GM19438 (cell line): ENCODE results near the gene FOXA2.

Source experiments
- ATAC-seq: cut with Tn5 transposase; IDR thresholded peaks from one replicate; pipeline ENCODE4 v1.9.1; 2021; ENCODE audit warnings: low read depth; ENCODE audit not compliant: unreplicated experiment

The FOXA2 gene

DNA sequence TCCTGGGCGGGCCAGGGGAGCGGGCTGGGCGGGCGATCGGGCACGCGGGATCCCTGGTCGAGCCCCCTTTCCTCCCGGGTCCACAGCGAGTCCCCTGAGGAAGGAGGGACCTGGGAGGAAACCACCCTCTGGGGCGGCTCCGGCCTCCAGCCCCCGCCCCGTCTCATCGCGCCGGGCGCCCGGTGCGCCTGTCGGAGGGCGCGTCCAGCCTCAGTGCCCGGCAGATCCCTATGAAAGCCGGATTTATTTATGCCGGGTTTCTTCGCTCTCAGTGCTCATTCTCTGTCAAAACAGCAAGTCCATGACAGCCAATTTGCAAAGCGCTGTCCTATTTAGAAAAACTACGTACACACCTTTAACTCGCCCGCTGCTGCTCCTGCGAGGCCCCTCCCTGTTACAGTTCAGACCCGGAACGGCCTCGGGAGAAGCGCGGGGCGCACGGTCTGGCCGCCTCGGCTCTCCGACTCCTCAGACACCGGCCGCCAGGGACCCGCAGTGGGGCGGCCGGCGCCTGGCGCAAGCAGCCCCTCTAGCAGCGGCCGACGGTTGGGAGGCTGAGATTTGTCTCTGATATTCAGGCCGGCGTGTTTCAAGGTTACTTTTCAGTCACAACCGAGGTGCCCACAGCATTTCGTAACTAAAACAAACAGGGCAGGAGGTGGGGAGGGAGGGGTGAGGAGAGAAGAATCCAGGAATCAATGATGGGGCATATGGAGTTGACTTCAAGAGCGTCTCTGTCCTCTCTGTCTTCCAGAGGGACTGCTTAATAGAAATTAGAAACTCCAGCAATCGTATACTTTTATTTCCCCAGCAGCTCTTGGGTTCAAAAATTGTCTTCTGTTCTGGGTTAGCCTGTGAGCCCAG, 782 bp upstream of the FOXA2 start:
- ATAC-seq, result no peak

DNA sequence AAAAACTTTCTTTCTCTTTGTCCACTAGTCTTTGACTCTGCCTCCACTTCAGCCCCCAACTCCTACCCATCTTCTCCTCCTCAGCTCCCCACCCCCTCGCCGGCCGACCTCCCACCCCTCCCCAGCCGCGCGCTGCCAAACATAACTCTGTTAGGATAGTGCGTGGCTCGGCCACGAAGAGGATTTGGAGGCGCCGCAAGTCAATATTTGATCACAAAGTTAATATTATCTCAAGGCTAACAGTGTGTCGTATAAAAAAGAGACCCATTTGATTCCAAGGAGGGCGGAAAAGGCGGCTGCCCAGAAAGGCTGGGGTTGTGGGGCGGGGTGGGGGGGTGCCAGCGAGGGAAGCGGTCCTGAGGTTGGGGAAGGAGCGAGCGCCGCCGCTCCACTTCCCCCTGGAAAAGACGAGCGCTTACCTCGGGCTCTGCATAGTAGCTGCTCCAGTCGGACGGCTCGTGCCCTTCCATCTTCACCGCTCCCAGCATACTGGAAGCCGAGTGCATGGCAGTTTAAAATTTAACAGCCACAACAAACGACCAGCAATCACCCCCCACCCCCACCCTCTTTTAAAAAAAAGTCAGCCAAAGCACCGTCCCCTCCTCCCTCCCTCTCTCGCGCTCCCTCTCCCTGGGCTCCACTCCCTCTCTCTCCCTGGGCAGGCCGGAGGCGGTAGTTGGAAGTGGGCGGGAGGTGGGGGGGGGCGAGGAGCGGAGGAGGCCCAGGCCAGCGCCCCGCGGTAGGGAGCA, 425 bp downstream of the FOXA2 start:
- ATAC-seq, result no peak

GRCh38 chr20:22582964-22583772, 1.2 kb downstream of the FOXA2 start:
- ATAC-seq, result no peak

DNA sequence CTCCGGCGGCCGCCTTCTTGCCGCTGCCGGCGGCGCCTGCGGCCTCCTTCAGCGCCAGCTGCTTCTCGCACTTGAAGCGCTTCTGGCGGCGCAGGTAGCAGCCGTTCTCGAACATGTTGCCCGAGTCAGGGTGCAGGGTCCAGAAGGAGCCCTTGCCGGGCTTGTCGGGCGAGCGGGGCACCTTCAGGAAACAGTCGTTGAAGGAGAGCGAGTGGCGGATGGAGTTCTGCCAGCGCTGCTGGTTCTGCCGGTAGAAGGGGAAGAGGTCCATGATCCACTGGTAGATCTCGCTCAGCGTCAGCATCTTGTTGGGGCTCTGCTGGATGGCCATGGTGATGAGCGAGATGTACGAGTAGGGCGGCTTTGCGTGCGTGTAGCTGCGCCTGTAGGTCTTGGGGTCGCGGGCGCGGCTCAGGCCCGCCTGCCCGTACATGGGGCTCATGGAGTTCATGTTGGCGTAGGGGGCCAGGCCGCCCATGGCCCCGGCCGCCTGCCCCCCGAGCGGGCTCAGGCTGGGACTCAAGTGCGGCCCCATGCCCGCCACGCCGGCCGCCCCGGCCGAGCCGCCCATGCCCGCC, 1.9 kb downstream of the FOXA2 start:
- no peak for ATAC-seq

DNA sequence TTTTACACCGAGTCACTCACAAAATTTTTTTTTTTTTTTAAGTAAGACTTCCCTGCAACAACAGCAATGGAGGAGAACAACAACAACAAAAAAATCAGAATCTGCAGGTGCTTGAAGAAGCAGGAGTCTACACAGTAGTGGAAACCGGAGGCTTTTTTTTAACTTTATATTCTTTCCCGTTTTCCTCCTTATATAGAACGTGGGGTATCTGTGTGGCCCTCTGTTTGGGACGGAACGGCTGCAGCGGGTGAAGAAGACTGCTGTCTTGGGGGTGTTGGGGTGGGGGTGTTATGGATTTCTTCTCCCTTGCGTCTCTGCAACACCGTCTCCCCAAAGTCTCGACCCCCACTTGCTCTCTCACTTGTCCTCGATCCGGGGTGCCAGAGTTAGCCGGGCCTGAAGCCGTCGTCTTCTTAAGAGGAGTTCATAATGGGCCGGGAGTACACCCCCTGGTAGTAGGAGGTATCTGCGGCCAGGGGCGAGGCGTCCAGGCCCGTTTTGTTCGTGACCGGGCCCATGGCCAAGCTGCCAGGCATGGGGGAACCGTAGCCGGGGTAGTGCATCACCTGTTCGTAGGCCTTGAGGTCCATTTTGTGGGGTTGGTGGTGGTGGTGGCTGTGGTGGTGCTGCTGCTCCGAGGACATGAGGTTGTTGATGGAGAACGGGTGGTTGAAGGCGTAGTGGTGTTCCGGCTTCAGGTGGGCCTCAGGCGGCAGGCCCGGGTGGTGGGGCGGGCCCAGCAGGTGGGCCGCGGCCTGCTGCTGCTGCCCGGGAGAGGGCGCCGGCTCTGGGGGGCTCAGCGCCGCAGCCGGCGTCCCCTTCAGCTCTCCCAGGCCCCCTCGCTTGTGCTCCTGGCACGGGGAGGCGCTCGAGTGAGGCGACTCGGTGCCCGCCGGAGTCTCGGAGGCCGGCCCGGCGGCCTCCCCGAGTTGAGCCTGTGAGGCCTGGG, 2.7 kb downstream of the FOXA2 start:
- no peak for ATAC-seq

DNA sequence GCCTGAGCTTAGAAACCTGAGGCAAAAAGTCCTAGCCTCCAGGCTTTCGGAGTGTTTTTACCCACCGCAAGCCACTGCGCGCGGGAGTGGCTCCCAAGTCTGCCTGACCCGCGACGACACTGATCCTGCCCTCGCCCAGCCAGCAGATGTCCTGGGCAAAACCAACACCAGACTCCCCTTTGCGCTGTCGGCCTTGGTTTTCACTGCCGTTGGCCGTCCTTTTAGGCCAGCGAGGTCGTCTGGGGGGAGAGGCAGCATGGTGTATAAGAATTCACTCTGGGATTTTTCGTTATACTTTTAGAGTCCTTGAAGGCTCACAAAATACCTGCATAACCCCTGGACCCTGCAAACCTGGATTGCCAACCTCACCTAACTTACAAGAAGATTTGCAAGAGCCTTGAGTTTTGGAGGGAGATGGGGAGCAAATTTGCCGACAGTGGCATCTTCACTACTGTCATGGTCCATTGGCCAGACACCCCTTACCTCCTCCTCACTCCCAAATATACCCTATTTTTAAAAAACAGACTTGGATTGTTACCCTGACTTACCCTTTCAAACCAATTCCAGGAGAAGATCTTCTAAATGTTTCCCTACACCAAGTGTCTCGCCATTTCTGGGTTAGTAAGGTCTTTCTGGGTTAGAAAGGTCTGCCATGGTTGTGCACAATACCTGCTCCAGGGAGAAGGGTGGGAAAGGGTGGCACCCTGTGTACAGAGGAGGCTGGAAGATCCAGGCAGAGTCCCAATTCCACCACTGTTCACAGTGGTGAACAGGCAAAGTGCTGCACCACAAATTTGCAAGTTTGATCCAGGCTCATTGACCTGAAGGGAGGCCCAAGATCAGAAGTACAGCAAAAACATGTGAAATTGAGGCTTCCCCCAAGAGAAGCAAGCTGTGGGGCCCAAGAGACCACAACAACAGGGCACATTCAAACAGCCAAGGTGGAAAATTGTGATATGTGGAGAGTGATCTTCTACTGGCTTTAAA, 4.4 kb downstream of the FOXA2 start:
- no peak for ATAC-seq

DNA sequence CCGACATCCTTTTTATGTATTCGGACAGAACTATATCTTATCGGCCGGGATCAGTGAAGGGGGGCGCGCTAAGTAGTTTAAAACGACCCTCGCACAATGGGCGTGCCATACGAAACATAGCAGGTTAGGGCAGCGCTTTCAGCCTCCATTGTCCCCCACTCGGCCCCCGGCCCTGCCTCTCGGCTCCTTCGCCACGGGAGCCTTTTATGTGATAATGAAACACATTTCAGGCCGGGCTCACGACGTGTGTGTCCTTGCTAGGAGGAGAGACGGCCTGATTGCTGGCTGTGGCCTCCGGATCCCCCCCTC, 5.3 kb downstream of the FOXA2 start:
- ATAC-seq, result no peak

DNA sequence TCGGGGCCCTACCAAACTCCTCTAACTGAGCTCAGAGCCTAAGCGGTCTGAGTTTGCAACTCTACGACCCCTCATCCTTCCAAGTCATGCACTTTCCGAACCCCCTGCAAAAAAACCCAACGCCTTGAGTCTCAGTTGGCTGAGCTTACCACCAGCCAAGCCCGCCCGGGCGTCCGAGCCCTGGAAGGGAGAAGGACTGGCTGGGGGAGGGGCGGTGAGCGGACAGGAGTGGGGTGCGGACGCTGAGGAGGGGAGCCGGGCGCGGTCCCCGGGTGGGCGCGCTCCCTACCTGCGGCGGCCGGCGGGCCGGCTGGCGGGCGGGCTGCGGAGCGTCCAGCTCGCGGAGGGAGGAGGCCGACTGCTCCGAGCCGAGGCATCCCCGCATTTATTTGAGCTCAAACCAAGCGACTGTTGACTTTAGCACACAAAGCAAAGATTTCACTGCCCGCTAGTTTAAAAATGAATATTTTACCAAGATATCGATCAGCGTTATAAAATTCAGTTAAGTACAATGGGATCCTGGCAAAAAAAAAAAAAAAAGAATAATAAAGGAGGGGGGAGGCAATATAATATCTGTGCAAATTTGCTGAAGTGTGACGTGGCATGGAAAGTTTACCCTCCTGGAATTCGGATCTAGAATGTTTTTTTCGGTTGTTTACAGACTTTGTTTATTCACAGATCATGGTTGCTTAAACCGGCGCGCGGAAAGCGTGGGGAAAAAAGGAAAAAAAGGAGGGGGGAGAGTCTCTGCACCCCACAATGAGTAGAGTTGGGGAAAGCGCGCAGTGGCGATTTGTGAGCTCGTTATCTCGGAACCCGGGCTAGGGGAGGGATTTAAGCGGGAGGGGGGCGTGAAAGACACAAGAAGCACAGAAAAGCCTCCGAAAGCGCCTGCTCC, 5.9 kb downstream of the FOXA2 start:
- ATAC-seq, result no peak

DNA sequence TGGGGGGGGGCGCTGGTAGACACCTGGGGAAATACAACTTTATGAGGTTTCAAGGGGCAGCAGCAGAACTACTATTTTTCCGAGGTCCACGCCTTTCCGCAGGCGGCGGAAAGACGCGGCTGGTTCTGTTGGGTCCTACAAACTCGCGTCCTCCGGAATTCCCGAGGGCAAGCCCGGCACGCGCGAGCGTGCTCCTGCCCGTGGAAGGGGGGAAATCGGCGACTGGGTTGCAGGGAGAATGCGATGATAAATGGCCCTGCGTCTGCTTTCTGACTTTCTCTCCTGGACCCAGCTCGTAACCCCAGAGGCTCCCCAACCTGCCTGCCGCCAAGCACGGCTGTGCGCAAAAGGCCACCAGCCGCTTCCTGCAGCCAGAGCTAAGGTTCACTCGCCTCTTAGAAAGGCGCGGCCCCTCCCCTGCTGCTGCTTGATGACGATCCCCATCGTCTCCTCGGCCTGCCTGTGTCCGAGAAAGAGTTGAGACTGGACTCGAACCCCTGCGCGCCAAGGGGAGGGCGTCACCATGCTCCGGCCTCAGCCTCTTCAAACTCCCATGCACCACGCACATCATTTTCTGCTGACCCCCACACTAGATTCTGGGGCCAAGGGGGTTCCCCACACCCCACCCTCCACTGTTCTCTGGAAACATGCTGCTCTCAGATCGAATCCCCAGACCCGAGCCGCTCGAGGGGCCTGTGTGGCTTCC, 6.7 kb downstream of the FOXA2 start:
- ATAC-seq, result no peak

DNA sequence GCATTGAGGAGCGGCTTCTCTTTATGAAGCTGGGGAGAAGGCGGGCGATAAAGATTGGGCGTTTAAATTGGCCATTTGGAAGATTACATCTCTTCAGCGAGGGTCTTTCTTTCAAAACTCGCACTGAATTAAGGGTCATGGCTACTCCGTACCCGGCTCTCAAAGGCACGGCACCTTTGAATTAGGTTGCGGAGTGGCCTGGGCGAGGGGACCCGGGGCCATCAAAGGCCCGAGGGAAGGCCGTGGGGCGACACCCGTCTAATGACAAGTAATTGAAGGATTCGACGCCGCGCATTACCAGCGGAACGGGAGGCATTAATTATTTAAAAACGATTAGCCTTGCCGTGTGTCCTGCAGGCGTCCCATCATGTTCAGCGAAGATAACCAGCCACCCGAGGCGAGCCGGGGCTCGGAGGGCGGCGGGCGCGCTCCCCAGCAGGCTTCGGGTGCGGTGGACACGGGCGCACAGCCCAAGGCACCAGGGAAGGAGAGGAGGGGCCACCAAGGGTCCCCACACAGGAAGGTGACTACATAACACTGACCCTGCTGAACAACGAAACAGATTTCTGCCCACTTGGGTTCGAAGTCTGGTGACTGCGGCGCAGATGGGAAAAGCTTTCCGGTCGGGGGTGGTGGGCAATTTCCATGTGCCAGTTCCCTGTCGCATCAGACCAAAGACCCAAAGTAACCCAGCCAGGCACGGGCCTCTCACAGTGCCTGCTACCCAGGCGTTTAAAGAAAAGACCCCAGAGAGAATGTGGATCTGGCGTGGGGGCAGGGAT, 7.4 kb downstream of the FOXA2 start:
- no peak for ATAC-seq

DNA sequence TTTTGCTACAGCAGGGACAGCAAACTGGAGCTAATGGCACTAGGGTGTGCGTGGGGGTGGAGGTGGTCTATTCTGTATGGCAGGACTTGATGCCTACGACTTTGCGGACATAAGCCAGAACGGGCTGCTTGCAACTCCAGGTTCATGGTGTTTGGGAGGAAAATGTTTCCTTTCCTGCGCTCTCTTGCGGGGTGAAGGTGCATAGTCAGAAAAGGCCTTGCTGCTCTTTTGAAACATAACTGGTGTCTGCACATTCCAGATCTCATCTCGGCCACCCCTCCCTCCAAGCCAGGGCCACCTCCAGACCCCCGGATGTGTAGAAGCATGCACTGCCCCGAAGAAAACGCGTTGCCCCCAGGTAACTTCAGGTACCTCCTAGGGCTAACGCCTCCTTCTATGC, 8.1 kb downstream of the FOXA2 start:
- ATAC-seq, result no peak

DNA sequence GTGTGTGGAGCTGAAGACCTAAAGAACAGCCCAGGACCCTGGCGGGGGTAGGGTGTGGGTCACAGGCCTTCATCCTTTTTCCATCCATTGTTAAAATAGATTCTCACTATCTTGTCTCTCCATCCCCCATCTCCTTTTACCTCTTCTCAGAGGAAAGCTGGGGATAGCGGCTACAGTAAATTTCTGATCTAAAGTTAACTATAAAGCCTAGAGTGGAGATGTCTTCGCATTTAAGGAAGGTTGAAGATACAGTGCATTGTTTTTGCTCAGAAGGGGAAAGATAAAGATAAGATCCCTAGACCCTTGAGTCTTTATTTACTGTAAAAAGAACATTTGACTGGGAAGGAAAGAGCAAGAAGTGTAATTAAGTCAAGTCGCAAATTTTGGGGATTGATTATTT, 8.6 kb downstream of the FOXA2 start:
- ATAC-seq, result peak; percentile 30

DNA sequence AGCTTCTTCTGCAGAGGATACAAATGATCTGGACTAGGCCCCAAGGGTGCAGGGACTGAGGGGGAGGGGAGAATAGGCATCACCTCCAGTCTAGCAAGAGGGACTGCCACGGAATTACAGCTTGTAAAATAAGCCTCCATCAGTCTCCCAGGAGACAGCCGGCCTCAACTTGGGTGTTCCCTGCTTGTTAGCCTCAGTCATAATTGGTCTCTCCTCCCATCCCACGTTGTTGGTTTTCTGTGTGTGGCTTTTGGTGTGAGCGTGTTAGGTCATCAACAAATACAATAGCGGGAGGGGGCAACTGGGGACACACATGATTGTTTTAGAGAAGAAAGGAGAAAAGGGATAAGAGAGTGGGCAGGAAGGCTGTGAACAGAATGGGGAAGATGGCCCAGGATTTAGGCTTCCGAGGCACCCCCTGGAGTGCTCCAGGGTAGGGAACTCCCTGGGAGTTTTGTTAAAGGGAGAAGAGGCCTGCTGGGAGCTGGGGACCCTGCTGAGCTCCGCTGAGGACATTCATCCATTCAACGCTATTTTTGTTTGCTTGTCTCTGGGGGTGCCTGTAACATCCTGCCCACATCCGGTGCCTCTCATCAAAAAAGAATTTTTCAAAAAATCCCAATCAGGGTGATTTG, 9.2 kb downstream of the FOXA2 start:
- ATAC-seq, result peak; percentile 74

- ATAC-seq, result no peak
These were observed 9.8 kb downstream of the FOXA2 start for GRCh38 chr20:22574545-22575086.

GRCh38 chr20:22572491-22572890, 11.9 kb downstream of the FOXA2 start:
- no peak for ATAC-seq

DNA sequence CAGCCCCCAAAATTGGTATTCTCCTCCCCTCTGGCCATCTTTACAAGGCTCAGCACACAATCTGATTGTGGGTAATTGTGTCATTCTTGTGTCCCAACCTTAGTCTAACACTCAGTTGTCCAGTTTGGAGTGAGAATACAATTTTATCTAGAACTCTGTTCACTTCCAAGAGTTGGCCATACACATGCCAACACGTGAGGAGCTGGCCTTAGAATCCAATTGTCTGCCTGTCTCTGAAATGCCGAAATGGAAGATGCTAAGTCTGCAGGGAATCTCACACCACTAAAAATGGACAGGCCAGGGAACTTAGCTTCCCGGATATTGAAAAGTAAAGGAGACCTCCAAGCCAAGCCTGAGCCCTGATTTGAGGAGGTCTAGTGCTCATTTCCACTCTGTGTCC, 12.3 kb downstream of the FOXA2 start:
- ATAC-seq, result no peak
